ENCODE measurements around the gene CAMTA1.

CAMTA1 gene

GRCh38 chr1:7552402-7552801, 767.1 kb downstream of the CAMTA1 start:
- no peak for DNase-seq (ENCODE audit: low read depth, low spot score)

GRCh38 chr1:7553042-7553690, 767.9 kb downstream of the CAMTA1 start:
- no peak for DNase-seq (ENCODE audit: low read depth, low spot score)

- no peak for DNase-seq (ENCODE audit: low read depth, low spot score)
These were observed 769.4 kb downstream of the CAMTA1 start for GRCh38 chr1:7554385-7555235.

- DNase-seq (ENCODE audit: low read depth, low spot score), result no peak
These were observed 770.3 kb downstream of the CAMTA1 start for GRCh38 chr1:7555391-7556185.

- DNase-seq (ENCODE audit: low read depth, low spot score), result no peak
These were observed 772.1 kb downstream of the CAMTA1 start for GRCh38 chr1:7557301-7557891.

GRCh38 chr1:7558041-7558461, 772.8 kb downstream of the CAMTA1 start:
- no peak for DNase-seq (ENCODE audit: low read depth, low spot score)

GRCh38 chr1:7558481-7558880, 773.2 kb downstream of the CAMTA1 start:
- no peak for DNase-seq (ENCODE audit: low read depth, low spot score)

GRCh38 chr1:7558921-7559869, 773.9 kb downstream of the CAMTA1 start:
- no peak for DNase-seq (ENCODE audit: low read depth, low spot score)

GRCh38 chr1:7560128-7560527, 774.9 kb downstream of the CAMTA1 start:
- DNase-seq (ENCODE audit: low read depth, low spot score), result no peak

GRCh38 chr1:7560601-7561181, 775.4 kb downstream of the CAMTA1 start:
- no peak for DNase-seq (ENCODE audit: low read depth, low spot score)

GRCh38 chr1:7561331-7561921, 776.2 kb downstream of the CAMTA1 start:
- DNase-seq (ENCODE audit: low read depth, low spot score), result no peak

- DNase-seq (ENCODE audit: low read depth, low spot score), result no peak
These were observed 776.9 kb downstream of the CAMTA1 start for GRCh38 chr1:7561936-7562728.

GRCh38 chr1:7562729-7563605, 777.7 kb downstream of the CAMTA1 start:
- DNase-seq (ENCODE audit: low read depth, low spot score), result no peak

- no peak for DNase-seq (ENCODE audit: low read depth, low spot score)
These were observed 778.9 kb downstream of the CAMTA1 start for GRCh38 chr1:7564137-7564536.

GRCh38 chr1:7565099-7565750, 780.0 kb downstream of the CAMTA1 start:
- no peak for DNase-seq (ENCODE audit: low read depth, low spot score)

GRCh38 chr1:7566417-7567375, 781.4 kb downstream of the CAMTA1 start:
- no peak for DNase-seq (ENCODE audit: low read depth, low spot score)

Data from iPS DF 19.7 (cell line).